SK-MEL-5 (cell line): ENCODE data around the gene TMEM209. TPM values are rescaled to one million over a fixed set of nuclear protein-coding genes. Genes with fewer than 3 reads are reported as not detected.
"Not testable (repeated sequence)": the region's sequence is repeated elsewhere in the genome, so short reads cannot be mapped to it uniquely, and the experiment has no call there.

Experiments used
- DNase-seq: peaks from one replicate; pipeline ENCODE4 v3.0.0-alpha.2; 2016; ENCODE audit warnings: low read depth, low spot score
- in situ Hi-C: cut with HindIII; loops from 2 replicates; pipeline ENCODE4 v1.10.0; 2016; ENCODE audit warnings: low sequenced_read_pairs, high pct_unique_total_duplicates, low pct_unique_long_range_greater_than_20kb
- total RNA-seq: library from RNA; depleted of rRNA; stranded (reverse); fragments of >200 nt; shearing (Covaris generic); gene quantifications from 2 replicates; pipeline ENCODE4 v1.2.3, GENCODE V29; 2014

Gene TMEM209
- total RNA-seq, 1 experiment from 2014 or later: 31.0 TPM

- DNase-seq: not testable (repeated sequence)
Observed at GRCh38 chr7:130184349-130184748, 20.9 kb downstream of the TMEM209 start.

DNA sequence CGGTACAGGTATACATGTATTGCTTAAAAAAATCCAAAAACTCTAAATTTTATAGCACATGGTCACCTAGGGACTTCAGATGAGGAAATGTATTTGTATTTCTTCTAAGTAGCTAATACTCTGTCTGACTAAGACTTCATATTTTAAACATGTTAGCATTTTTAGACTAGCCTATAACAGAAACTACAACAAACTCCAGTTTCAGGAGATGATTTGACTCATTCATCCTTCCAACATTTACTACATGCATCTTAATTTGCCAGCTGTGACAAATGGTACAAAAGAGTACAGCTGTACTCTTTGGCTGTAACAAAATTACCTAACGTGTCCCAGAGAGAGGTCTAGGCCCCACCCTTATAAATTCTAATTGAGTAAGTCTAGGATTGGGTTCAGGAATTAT, 22.2 kb downstream of the TMEM209 start:
- in situ Hi-C loops: no loop called here
- DNase-seq: no peak

More at GRCh38 chr7:130184349-130184748, 20.9 kb downstream of the TMEM209 start:
- in situ Hi-C loops: not testable (repeated sequence)

GRCh38 chr7:130181263-130181605, 24.0 kb downstream of the TMEM209 start:
- in situ Hi-C loops: no loop called here
- no peak for DNase-seq

DNA sequence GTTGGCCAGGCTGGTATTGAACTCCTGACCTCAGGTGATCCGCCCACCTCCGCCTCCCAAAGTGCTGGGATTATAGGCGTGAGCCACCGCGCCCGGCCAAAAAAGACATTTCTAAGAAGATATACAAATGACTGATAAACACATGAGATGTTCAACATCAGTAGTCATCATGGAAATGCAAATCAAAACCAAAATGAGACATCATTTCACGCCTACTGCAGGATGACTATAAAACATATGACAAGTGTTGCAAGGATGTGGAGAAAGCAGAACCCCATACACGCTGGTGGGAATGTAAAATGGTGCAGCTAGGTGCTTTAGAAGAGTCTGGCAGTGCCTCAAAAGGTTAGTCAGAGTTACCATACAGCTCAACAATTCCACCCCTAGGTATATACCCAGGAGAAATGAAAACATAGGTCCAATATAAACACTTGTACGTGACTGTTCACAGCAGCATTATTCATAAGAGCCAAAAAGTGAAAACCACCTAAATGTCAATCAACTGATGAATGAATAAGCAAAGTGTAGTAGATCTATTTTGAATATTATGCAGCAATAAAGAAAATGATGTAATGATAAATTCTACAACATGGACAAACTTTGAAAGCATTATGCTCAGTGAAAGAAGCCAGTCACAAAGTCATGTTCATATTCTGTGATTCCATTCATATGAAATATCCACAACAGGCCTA, 24.5 kb downstream of the TMEM209 start:
- DNase-seq: no peak
- in situ Hi-C loops: no loop called here

DNA sequence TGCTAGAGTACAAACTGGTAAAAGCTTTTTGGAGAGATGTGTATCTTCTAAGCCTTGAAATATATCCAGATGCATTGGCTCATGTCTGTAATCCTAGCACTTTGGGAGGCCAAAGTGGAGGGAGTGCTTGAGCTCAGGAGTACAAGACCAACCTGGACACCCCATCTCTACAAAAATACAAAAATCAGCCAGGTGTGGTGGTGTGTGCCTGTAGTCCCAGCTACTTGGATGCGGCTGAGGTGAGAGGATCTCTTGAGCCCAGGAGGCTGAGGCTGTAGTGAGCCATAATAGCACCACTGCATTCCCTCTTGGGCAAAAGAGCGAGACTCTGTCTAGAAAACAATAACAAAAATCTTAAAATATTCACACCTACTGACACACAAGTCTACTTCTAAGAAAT, 25.6 kb downstream of the TMEM209 start:
- in situ Hi-C loops: no loop called here
- DNase-seq: no peak

- in situ Hi-C loops: no loop called here
- DNase-seq: no peak
Observed at GRCh38 chr7:130178251-130178650, 27.0 kb downstream of the TMEM209 start.

DNA sequence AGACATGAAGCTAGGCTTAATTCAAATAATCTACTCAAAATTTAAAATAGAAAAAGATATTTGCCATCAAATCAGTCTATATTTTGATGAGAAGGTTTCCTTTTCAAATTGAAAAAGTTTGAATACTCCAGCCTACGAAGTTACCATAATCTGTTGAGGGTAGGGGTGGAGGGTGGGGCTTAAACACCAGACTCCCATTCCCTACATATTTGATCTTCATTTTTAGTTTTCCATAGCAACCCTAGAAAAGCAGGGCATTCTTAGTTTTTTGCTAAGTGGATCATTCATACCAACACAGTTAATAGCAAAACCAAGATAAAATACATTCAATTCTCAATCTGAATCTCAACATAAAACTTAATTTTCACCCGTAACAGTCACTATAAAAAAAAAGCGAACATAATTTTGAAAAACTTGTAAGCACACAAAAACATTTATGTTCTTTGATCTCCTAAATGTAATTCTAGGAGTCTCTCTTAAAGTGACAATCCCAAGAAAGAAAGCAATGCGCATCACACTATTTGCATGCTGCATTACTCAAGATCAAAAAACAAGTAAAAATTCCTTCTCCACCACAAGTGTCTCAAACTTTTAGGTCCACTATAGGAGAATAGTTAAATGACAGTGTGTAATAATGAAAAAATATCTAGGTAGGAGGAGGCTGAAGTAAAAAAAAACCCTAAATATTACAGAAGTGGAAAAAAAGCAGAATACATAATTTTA, 30.8 kb downstream of the TMEM209 start:
- in situ Hi-C loops: no loop called here
- DNase-seq: no peak

DNA sequence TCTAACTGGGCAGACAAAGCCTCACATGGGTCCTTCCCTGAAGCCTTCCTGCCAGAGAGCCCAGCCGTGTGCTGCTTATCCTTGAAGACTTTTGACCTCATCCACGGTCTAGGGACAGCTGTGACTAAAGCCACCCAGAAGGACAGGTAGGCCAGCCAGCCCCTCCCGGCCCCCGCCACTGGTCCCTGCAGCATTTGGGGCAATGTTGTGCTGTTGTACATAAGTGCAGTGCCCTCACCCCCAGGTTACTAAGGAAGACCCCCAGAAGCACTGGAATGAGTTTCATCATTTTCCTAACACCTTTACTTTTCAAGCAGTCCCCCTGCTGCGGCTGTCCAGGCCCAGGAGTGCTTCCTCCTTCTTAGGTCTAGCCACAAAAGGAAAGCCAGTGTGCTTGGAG, 43.0 kb downstream of the TMEM209 start:
- no peak for DNase-seq
- in situ Hi-C loops: no loop called here

DNA sequence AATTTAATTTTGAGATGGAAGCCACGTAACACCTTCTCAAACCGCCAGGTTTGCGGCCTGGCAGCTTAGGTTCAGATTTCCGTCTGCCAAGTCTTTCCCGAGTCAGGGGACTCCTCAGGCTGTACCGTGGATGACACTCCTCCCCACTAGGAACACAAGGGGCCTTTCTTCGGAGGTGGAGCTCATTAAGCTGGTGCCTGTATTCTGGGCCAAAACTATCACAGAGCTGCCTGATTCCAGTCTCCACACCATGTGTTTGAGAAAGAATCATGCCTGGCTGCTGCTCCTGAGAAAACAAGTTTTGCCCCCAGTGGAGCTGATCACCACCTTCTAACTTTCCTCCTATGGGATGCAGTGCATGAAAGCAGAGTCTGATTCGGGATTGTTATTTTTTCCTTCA, 44.8 kb downstream of the TMEM209 start:
- in situ Hi-C loops: no loop called here
- no peak for DNase-seq

DNA sequence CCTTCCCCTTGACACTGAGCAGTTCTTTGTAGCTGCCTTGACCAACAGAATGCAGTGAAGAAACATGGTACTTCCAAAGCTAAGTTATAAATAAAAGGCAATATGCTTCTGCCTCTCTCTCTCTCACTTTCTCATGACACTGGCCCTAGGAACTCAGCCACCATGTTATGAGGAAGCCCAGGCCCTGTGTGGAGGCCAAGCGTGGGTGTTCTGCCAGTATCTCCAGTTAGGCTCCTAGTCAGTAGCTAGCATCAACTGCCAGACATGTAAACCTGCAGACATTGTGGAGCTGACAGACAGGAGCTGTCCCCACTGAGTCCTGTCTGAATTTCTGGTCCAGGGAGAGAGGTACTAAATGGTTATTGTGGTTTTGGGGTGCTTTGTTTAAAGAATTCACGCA, 45.2 kb downstream of the TMEM209 start:
- DNase-seq: no peak
- in situ Hi-C loops: no loop called here

GRCh38 chr7:130157700-130158099, 47.5 kb downstream of the TMEM209 start:
- no peak for DNase-seq
- in situ Hi-C loops: no loop called here

- DNase-seq: no peak
Observed at GRCh38 chr7:130156140-130156539, 49.1 kb downstream of the TMEM209 start.

GRCh38 chr7:130154501-130155317, 50.5 kb downstream of the TMEM209 start:
- peak; percentile 17 for DNase-seq
- in situ Hi-C loops: no loop called here

More at GRCh38 chr7:130156140-130156539, 49.1 kb downstream of the TMEM209 start:
- in situ Hi-C loops: no loop called here

- DNase-seq: no peak
- in situ Hi-C loops: no loop called here
Observed at GRCh38 chr7:130154131-130154500, 51.1 kb downstream of the TMEM209 start.

GRCh38 chr7:130153211-130153908, 51.8 kb downstream of the TMEM209 start:
- in situ Hi-C loops: no loop called here
- no peak for DNase-seq

DNA sequence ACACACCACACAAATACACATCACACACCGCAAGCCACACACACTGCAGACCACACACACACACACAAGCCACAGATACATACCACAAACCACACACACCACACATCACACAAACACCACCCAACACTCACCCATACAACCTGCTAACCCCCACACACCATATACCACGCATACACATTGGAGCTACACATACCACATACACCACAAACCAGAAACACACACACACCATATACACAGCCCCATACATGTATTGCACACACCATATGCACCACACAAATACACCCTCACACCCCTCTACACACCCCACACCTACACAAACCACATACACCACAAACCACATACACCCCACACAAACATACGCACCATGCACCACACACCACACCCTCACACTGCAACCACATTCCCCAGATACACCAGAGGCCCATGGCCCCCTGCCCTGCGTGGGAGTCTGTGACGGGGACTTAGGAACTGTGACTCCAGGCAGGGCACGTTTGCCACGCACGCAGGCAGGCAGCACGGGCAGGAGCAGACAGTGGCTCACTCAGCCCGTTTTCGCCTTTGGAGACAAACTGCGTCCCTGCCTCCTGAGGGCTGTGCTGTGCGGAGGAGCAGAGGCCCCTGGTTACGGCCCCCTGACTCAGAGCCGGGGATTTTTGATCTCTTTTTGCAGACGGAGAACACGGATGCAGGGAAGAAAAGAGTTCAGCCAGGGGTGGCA, 52.6 kb downstream of the TMEM209 start:
- in situ Hi-C loops: no loop called here
- no peak for DNase-seq
